Osteocyte (in vitro differentiated cells): ENCODE data around the gene DVL3. TPM values are rescaled to one million over a fixed set of nuclear protein-coding genes. Genes with fewer than 3 reads are reported as not detected.

ENCODE experiments used
- DNase-seq: peaks from one replicate; pipeline ENCODE4 v3.0.0; 2021; ENCODE audit warnings: mixed read lengths; ENCODE audit not compliant: unreplicated experiment; ENCODE audit errors: extremely low spot score
- H3K27ac Mint-ChIP-seq: one replicate; pipeline ENCODE4 v1.8.0; 2021; ENCODE audit warnings: mild to moderate bottlenecking, mixed read lengths; ENCODE audit not compliant: unreplicated experiment
- H3K27me3 Mint-ChIP-seq: one replicate; pipeline ENCODE4 v1.8.0; 2021; ENCODE audit warnings: mixed read lengths; ENCODE audit not compliant: unreplicated experiment
- H3K36me3 Mint-ChIP-seq: one replicate; pipeline ENCODE4 v1.8.0; 2021; ENCODE audit warnings: mixed read lengths; ENCODE audit not compliant: unreplicated experiment
- H3K4me1 Mint-ChIP-seq: one replicate; pipeline ENCODE4 v1.8.0; 2021; ENCODE audit warnings: mixed read lengths; ENCODE audit not compliant: unreplicated experiment
- H3K4me3 Mint-ChIP-seq: one replicate; pipeline ENCODE4 v1.8.0; 2021; ENCODE audit warnings: mild to moderate bottlenecking, moderate library complexity, mixed read lengths; ENCODE audit not compliant: unreplicated experiment
- H3K9me3 Mint-ChIP-seq: one replicate; pipeline ENCODE4 v1.8.0; 2021; ENCODE audit warnings: mixed read lengths; ENCODE audit not compliant: unreplicated experiment
- total RNA-seq: library from RNA; stranded (reverse); gene quantifications from 2 replicates; pipeline ENCODE4 v1.2.1, GENCODE V29; 2021
- TF ChIP-seq, protein P1 (sequence below): fragments of 200-600 bp; sonication (generic); IDR thresholded peaks from 2 replicates; pipeline ENCODE4 v1.5.0; 2021; ENCODE audit warnings: antibody characterized with exemption, mild to moderate bottlenecking, moderate library complexity

Gene DVL3
- total RNA-seq, 1 donor from 2014 or later, result 121 TPM

DNA sequence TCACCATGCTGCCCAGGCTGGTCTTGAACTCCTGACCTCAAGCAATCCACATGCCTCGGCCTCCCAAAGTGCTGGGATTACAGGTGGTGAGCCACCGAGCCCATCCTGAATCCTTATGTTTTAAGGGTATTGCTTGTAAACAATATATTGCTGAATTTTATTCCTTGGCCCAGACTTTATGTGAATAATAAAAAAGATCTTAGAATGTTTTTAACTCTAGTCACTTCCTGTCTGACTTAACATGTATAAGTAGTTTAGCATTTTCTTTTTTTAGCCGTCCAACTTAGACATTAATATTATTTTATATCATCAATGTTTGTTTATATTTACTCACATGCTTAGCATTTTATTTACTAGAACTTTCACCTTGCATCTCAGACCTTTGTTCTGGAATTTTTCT is 29.2 kb upstream of the DVL3 start:
- Mint-ChIP-seq H3K9me3 (no peaks in the 10 kb centered on the region), H3K4me1 (peaks cover 1% of the 10 kb centered on the region), H3K36me3 (no peaks in the 10 kb centered on the region), H3K27me3 (peaks cover 5% of the 10 kb centered on the region), H3K27ac (no peak overlapping the region), H3K4me3 (no peak overlapping the region)
- DNase-seq, result no peak
- TF ChIP-seq, protein P1, sequence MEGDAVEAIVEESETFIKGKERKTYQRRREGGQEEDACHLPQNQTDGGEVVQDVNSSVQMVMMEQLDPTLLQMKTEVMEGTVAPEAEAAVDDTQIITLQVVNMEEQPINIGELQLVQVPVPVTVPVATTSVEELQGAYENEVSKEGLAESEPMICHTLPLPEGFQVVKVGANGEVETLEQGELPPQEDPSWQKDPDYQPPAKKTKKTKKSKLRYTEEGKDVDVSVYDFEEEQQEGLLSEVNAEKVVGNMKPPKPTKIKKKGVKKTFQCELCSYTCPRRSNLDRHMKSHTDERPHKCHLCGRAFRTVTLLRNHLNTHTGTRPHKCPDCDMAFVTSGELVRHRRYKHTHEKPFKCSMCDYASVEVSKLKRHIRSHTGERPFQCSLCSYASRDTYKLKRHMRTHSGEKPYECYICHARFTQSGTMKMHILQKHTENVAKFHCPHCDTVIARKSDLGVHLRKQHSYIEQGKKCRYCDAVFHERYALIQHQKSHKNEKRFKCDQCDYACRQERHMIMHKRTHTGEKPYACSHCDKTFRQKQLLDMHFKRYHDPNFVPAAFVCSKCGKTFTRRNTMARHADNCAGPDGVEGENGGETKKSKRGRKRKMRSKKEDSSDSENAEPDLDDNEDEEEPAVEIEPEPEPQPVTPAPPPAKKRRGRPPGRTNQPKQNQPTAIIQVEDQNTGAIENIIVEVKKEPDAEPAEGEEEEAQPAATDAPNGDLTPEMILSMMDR, result no peak

DNA sequence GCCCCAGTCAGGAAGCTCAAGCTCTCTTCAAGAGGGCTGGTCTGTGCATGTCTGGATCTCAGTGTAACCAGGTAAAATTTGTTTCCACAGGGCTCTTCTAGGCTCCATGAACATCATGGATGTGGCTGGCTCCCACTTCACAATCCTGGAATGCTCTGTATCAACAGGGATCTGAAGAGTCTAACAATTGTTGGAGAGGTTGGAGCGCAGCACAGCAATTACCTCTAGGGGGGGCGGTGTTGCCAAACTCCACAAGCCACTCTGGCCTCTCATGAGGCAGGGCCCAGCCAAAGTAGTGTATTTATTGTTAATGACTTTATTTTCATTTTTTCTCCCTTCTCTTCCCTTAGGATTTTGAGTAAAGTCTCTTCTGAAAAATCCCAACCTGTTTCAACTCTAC is 26.2 kb upstream of the DVL3 start:
- no peak overlapping the region for H3K4me3 Mint-ChIP-seq
- peaks cover 5% of the 10 kb centered on the region for H3K4me1 Mint-ChIP-seq
- no peak overlapping the region for H3K27ac Mint-ChIP-seq
- TF ChIP-seq, protein P1, result peak; percentile 50
- no peaks in the 10 kb centered on the region for H3K9me3 Mint-ChIP-seq
- no peaks in the 10 kb centered on the region for H3K36me3 Mint-ChIP-seq
- H3K27me3 Mint-ChIP-seq, result peaks cover 1% of the 10 kb centered on the region
- DNase-seq, result no peak

DNA sequence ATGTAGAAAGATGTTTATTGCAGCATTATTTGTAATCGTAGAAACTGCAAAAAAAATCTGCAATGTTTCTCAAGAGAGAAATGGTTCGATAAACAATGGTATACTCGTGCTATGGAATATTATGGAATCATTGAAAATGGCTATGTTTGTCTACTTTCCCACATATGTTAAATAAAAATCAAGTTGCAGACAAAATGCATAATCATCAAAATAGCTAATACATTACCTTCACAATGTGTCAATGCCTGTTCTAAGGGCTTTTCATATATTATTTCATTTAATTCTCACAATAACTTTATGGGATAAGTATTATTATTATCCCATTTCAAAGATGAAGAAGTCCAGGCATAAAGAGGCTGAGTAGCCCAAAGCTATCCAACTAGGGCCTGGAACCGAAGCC is 22.2 kb upstream of the DVL3 start:
- H3K27ac Mint-ChIP-seq, result no peak overlapping the region
- H3K27me3 Mint-ChIP-seq, result no peaks in the 10 kb centered on the region
- H3K4me3 Mint-ChIP-seq, result no peak overlapping the region
- H3K4me1 Mint-ChIP-seq, result peaks cover 21% of the 10 kb centered on the region
- no peak for DNase-seq
- H3K36me3 Mint-ChIP-seq, result peaks cover 1% of the 10 kb centered on the region
- TF ChIP-seq, protein P1, result no peak
- no peaks in the 10 kb centered on the region for H3K9me3 Mint-ChIP-seq

DNA sequence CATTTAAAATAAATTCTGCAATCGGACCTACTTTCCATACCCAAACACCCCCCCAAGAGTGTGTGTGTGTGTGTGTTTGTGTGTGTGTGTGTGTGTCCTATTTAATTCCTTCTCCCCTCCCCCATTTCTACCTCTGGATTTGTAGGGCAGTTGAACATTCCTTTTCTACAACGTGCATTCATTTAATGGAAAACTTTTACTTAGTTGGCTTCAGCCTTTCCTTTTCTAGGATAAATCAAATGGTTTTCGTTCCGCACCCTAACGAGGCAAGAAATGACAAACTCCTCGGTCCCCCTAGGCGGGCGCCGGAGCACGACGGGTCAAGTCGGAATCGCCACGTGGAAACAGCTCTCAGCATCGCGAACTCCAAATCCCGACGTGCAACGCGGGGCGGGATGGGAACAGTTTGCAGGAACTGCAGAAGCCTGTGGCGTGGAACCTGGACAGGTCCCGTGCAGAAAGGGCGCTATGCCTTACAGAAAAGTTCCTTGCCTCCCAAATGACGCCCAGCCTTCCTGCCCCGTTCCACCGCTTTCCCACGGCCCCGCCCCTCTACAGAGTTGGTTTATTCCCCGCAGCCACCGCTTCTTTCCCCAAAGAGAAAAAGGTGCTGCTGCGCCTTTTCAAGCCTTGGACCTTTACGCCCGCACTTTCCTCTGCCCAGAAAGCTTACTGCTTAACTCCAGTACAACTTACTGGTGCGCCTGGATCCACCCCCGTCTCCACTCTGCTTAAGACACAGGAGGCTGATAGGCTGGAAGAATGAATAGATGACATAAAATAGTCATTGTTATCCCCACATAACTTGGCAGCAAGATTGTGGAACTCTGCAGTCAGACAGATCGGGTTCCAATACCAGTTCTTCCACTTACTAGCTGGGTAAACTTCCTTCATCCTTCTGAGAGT is 21.1 kb upstream of the DVL3 start:
- peaks cover 20% of the 10 kb centered on the region for H3K4me1 Mint-ChIP-seq
- peak; percentile 87 for DNase-seq

DNA sequence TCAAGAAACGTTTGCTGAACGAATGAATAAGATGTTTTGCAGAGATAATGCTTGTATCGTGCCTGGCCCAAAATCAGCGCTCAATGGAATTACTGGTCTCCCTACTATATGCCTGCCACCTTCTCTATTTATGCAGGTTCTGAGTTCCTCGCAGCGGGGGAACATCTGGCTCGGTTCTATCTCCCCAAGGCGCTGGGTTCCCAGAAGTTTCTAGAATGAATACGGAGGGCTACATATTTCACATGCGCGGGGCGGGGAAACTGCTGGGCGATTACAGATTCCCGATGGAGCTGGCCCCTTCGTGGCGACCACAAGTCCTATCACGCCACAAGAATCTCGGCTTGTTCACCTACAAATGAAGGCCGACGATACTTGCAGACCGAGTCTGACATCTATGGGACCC is 20.4 kb upstream of the DVL3 start:
- Mint-ChIP-seq H3K4me3 (peak overlapping the region; percentile 94), H3K4me1 (peaks cover 20% of the 10 kb centered on the region), H3K27ac (peak overlapping the region; percentile 92), H3K27me3 (no peaks in the 10 kb centered on the region), H3K36me3 (peaks cover 1% of the 10 kb centered on the region), H3K9me3 (no peaks in the 10 kb centered on the region)
- TF ChIP-seq, protein P1, result no peak
- no peak for DNase-seq

More for the DNA sequence above, 21.1 kb upstream of the DVL3 start:
- H3K27me3 Mint-ChIP-seq, result no peaks in the 10 kb centered on the region
- peak overlapping the region; percentile 94 for H3K4me3 Mint-ChIP-seq
- no peaks in the 10 kb centered on the region for H3K9me3 Mint-ChIP-seq
- peak overlapping the region; percentile 92 for H3K27ac Mint-ChIP-seq
- peaks cover 1% of the 10 kb centered on the region for H3K36me3 Mint-ChIP-seq
- TF ChIP-seq, protein P1, result no peak
